K562 (cell line): ENCODE results near the gene ZC3H7B. TPM values are rescaled to one million over a fixed set of nuclear protein-coding genes. Genes with fewer than 3 reads are reported as not detected.
A peak's percentile ranks its signal among the peaks of the same experiment; 100 is the strongest.

ENCODE experiments used
- ATAC-seq: fragments of 200-7000 bp; cut with Tn5 transposase; 3 replicates; pipeline ENCODE4 v1.9.1; 2020; ENCODE audit warnings: moderate library complexity
- BruUV-seq: library from RNA; stranded (reverse); fragments of 400-500 nt; replicated peaks from 2 replicates; lab custom pipeline; 2021; lab: Mats Ljungman, UMichigan
- CTCF ChIA-PET: fragments of 300-600 bp; formaldehyde crosslinking; extraction: SDS; loops from one replicate; lab custom pipeline; 2021; ENCODE audit warnings: low intra/inter-chr PET ratio; lab: Yijun Ruan, JAX
- POLR2A ChIA-PET: fragments of 300-600, 350-650 bp; sonication (Branson Sonifier 250); formaldehyde crosslinking; extraction: SDS; loops from one replicate; lab custom pipeline; 2021; ENCODE audit warnings: antibody characterized with exemption, inconsistent platforms; lab: Yijun Ruan, JAX
- DNase-seq, 4 experiments: peaks; one replicate each; pipeline versions ENCODE4 v3.0.0 to v3.0.0-alpha.2; 2011 to 2018; ENCODE audit warnings: low spot score in 3 of 4, mixed read lengths in 3 of 4; ENCODE audit errors: extremely low read depth in 1 of 4
- FAIRE-seq: peaks from 2 replicates; lab custom pipeline; 2011; peaks lifted over from hg19 to GRCh38; lab: Jason Lieb, UNC
- H2AFZ ChIP-seq: 2 replicates; pipeline ENCODE4 v1.6.0; 2011; ENCODE audit warnings: low read depth, low read length, control low read depth, inconsistent platforms
- H3K27ac ChIP-seq: fragments of 200-600 bp; 3 replicates; pipeline ENCODE4 v1.8.0; 2011; ENCODE audit warnings: low read depth, mild to moderate bottlenecking, control low read depth, inconsistent platforms, low read length, moderate library complexity, mixed read lengths; ENCODE audit errors: extremely low read depth
- H3K27me3 ChIP-seq, 2 experiments: fragments of 300-600 bp in 1 of 2; 2 replicates in 1 of 2; 3 replicates in 1 of 2; pipeline versions ENCODE4 v1.6.0 to v1.8.0; 2011; ENCODE audit warnings: inconsistent platforms in 2 of 2, low read length in 2 of 2, mild to moderate bottlenecking in 1 of 2, mixed read lengths in 1 of 2, moderate library complexity in 1 of 2; ENCODE audit not compliant: control insufficient read depth in 2 of 2, insufficient read depth in 2 of 2
- H3K36me3 ChIP-seq: fragments of 300-600 bp; 3 replicates; pipeline ENCODE4 v1.8.0; 2011; ENCODE audit warnings: mild to moderate bottlenecking, low read length, inconsistent platforms; ENCODE audit not compliant: control insufficient read depth, insufficient read depth
- H3K4me1 ChIP-seq, 2 experiments: fragments of 200-600 bp in 1 of 2; replicated peaks in 1 of 2; 2 replicates in 1 of 2; 3 replicates in 1 of 2; pipeline versions ENCODE4 v1.5.1 to v1.8.0; 2011; ENCODE audit warnings: inconsistent platforms in 2 of 2, low read length in 2 of 2, mild to moderate bottlenecking in 1 of 2, mixed read lengths in 1 of 2, moderate library complexity in 1 of 2; ENCODE audit not compliant: control insufficient read depth in 2 of 2, insufficient read depth in 2 of 2
- H3K4me2 ChIP-seq: 2 replicates; pipeline ENCODE4 v1.6.1; 2011; ENCODE audit warnings: low read length, control low read depth, inconsistent platforms, mixed read lengths; ENCODE audit not compliant: insufficient read depth
- H3K4me3 ChIP-seq: fragments of 200-600 bp; sonication (generic), shearing (Covaris generic); 2 replicates; pipeline ENCODE4 v1.5.1; 2016; ENCODE audit warnings: control low read depth, inconsistent platforms
- H3K79me2 ChIP-seq: fragments of 200-600 bp; 3 replicates; pipeline ENCODE4 v1.8.0; 2011; ENCODE audit warnings: low read length, inconsistent platforms; ENCODE audit not compliant: control insufficient read depth, insufficient read depth
- H3K9ac ChIP-seq, 2 experiments: 2 replicates each; pipeline versions ENCODE4 v1.6.0 to v1.6.1; 2011; ENCODE audit warnings: low read depth in 2 of 2, low read length in 2 of 2, control low read depth in 1 of 2, inconsistent platforms in 1 of 2, mild to moderate bottlenecking in 1 of 2, mixed read lengths in 1 of 2; ENCODE audit not compliant: insufficient read depth in 1 of 2
- H3K9me1 ChIP-seq: one replicate; pipeline ENCODE4 v1.6.0; 2011; ENCODE audit warnings: inconsistent platforms, mild to moderate bottlenecking, low read length, moderate library complexity; ENCODE audit not compliant: control insufficient read depth, insufficient read depth
- H3K9me3 ChIP-seq: replicated peaks from 2 replicates; pipeline ENCODE4 v1.5.1; 2011; ENCODE audit warnings: low read depth, low read length, inconsistent platforms; ENCODE audit not compliant: control insufficient read depth, insufficient read depth
- H4K20me1 ChIP-seq: replicated peaks from 2 replicates; pipeline ENCODE4 v1.6.1; 2011; ENCODE audit warnings: low read length, inconsistent platforms, mixed read lengths; ENCODE audit not compliant: control insufficient read depth, insufficient read depth
- C11orf30 ChIP-seq: fragments of 450-650 bp; IDR thresholded peaks from 2 replicates; pipeline ENCODE4 v1.6.1; 2016; ENCODE audit warnings: low read depth, mild to moderate bottlenecking
- CBFA2T2 ChIP-seq: fragments of 450-650 bp; conservative IDR thresholded peaks from 2 replicates; pipeline ENCODE4 v1.6.1; 2017; ENCODE audit warnings: mild to moderate bottlenecking
- CBFA2T3 ChIP-seq: fragments of 450-650 bp; IDR thresholded peaks from 2 replicates; pipeline ENCODE4 v1.6.1; 2017
- DPF2 ChIP-seq: fragments of 450-650 bp; IDR thresholded peaks from 2 replicates; pipeline ENCODE4 v1.6.1; 2016
- EP300 ChIP-seq: IDR thresholded peaks from 2 replicates; pipeline ENCODE4 v1.6.1; 2012; ENCODE audit warnings: low read length, improper control_type of control experiment
- ETS2 ChIP-seq: IDR thresholded peaks from 2 replicates; pipeline ENCODE4 v1.6.1; 2016; ENCODE audit warnings: borderline replicate concordance, missing genetic modification characterization, mild to moderate bottlenecking, moderate library complexity, missing compliant biosample characterization; ENCODE audit not compliant: poor library complexity, severe bottlenecking
- FOXM1 ChIP-seq, 2 experiments: fragments of 450-650 bp in 1 of 2; sonication (generic) in 1 of 2; formaldehyde crosslinking in 1 of 2; IDR thresholded peaks; 2 replicates each; pipeline versions ENCODE4 v1.6.1 to v1.9.0; 2017 to 2022; ENCODE audit warnings: low read depth in 2 of 2, mild to moderate bottlenecking in 2 of 2, missing genetic modification reagents in 1 of 2, moderate library complexity in 1 of 2
- GABPB2 ChIP-seq: fragments of 250-450 bp; sonication (Bioruptor Pico); conservative IDR thresholded peaks from 2 replicates; pipeline ENCODE4 v1.5.1; 2021; ENCODE audit warnings: mild to moderate bottlenecking
- GMEB1 ChIP-seq: fragments of 250-450 bp; sonication (Bioruptor Pico); IDR thresholded peaks from 2 replicates; pipeline ENCODE4 v1.4.0; 2020; ENCODE audit warnings: mild to moderate bottlenecking
- JUN ChIP-seq, 2 experiments: sonication (generic) in 1 of 2; formaldehyde crosslinking in 1 of 2; IDR thresholded peaks; 2 replicates each; pipeline versions ENCODE4 v1.6.1 to v1.8.0; 2012 to 2022; ENCODE audit warnings: borderline replicate concordance in 2 of 2, mild to moderate bottlenecking in 2 of 2, improper control_type of control experiment in 1 of 2, low read depth in 1 of 2, low read length in 1 of 2, missing genetic modification reagents in 1 of 2
- JUND ChIP-seq, 2 experiments: IDR thresholded peaks; 2 replicates in 1 of 2; 3 replicates in 1 of 2; pipeline ENCODE4 v1.6.1; 2011; ENCODE audit warnings: borderline replicate concordance in 2 of 2, low read depth in 2 of 2, low read length in 2 of 2, improper control_type of control experiment in 1 of 2, missing biosample characterization in 1 of 2, missing genetic modification characterization in 1 of 2, missing genetic modification reagents in 1 of 2
- KDM1A ChIP-seq, 2 experiments: fragments of 450-650 bp; IDR thresholded peaks; 2 replicates each; pipeline ENCODE4 v1.6.1; 2016; ENCODE audit warnings: mild to moderate bottlenecking in 2 of 2
- MBD2 ChIP-seq: sonication (generic); IDR thresholded peaks from 2 replicates; pipeline ENCODE4 v1.6.1; 2016; ENCODE audit warnings: low read depth, borderline replicate concordance
- POLR2AphosphoS5 ChIP-seq: IDR thresholded peaks from 2 replicates; pipeline ENCODE4 v1.6.1; 2011; ENCODE audit warnings: mild to moderate bottlenecking, low read depth, low read length, moderate library complexity; ENCODE audit not compliant: control insufficient read depth, insufficient read depth
- RCOR1 ChIP-seq, 2 experiments: IDR thresholded peaks; 2 replicates each; pipeline ENCODE4 v1.6.1; 2012; ENCODE audit warnings: low read depth in 2 of 2, low read length in 2 of 2, borderline replicate concordance in 1 of 2, improper control_type of control experiment in 1 of 2
- SIRT6 ChIP-seq: IDR thresholded peaks from one replicate; pipeline ENCODE4 v1.6.1; 2012; ENCODE audit warnings: low read depth, mild to moderate bottlenecking, control low read depth, inconsistent platforms, low read length, moderate library complexity
- SMARCE1 ChIP-seq: fragments of 450-650 bp; IDR thresholded peaks from 2 replicates; pipeline ENCODE4 v1.7.1; 2016; ENCODE audit warnings: mild to moderate bottlenecking
- TEAD4 ChIP-seq, 2 experiments: sonication (generic) in 1 of 2; formaldehyde crosslinking in 1 of 2; IDR thresholded peaks; 2 replicates each; pipeline versions ENCODE4 v1.6.1 to v1.8.0; 2012 to 2022; ENCODE audit warnings: borderline replicate concordance in 1 of 2, inconsistent platforms in 1 of 2, low read length in 1 of 2, mild to moderate bottlenecking in 1 of 2, missing genetic modification reagents in 1 of 2
- ZEB2 ChIP-seq: fragments of 450-650 bp; IDR thresholded peaks from 2 replicates; pipeline ENCODE4 v1.6.1; 2016
- WGBS: fragments of 100-300 bp; shearing (Covaris generic); methylation state at CpG from one replicate; pipeline ENCODE4 v1.1.6; 2016; ENCODE audit warnings: low coverage, mixed read lengths; ENCODE audit not compliant: insufficient coverage; ENCODE audit errors: missing lambda C conversion rate; 5-methylcytosine and 5-hydroxymethylcytosine counted together
- in situ Hi-C: fragments of 300-500 bp; cut with MboI; formaldehyde crosslinking; loops from 4 replicates; pipeline ENCODE4 v1.15.0; 2018; ENCODE audit warnings: inconsistent platforms, mixed read lengths
- intact Hi-C: fragments of 100-400 bp; cut with micrococcal nuclease; formaldehyde crosslinking; loops from 2 replicates; pipeline ENCODE4 v1.14.2; 2022
- polyA plus RNA-seq, 8 experiments: library from polyadenylated mRNA; depleted of rRNA in 4 of 8; stranded (reverse) in 5 of 8; unstranded in 3 of 8; fragments of >200 nt; fragmentation: Nextera tagmentation in 2 of 8; fragmentation: Illumina TruSeq in 1 of 8; extraction: Ambion mirVana in 2 of 8; extraction: Trizol in 1 of 8; gene quantifications; 2 replicates each; pipeline versions ENCODE4 v1.2.1 to v1.2.3, GENCODE V29; 2011 to 2014; ENCODE audit warnings: inconsistent platforms in 1 of 8, missing spikeins in 1 of 8
- total RNA-seq, 7 experiments: library from RNA; depleted of rRNA in 6 of 7; stranded (reverse); fragments of >200 nt in 6 of 7; fragmentation: Illumina TruSeq in 2 of 7; extraction: Trizol in 2 of 7; gene quantifications; 2 replicates each; pipeline versions ENCODE4 v1.2.1 to v1.2.3, GENCODE V29; 2011 to 2021; ENCODE audit warnings: low replicate concordance in 1 of 7
- TF ChIP-seq, protein P1 (sequence below): sonication (generic); formaldehyde crosslinking; IDR thresholded peaks from 2 replicates; pipeline ENCODE4 v1.8.0; 2022; ENCODE audit warnings: mild to moderate bottlenecking, low read depth, missing genetic modification reagents

The ZC3H7B gene
- total and polyA plus RNA-seq, 9 of the 15 experiments (the other 6 are each of a cell fraction or from before 2014, with no cell fraction given), result 0.07 to 49.8 (median 26.8) TPM

DNA sequence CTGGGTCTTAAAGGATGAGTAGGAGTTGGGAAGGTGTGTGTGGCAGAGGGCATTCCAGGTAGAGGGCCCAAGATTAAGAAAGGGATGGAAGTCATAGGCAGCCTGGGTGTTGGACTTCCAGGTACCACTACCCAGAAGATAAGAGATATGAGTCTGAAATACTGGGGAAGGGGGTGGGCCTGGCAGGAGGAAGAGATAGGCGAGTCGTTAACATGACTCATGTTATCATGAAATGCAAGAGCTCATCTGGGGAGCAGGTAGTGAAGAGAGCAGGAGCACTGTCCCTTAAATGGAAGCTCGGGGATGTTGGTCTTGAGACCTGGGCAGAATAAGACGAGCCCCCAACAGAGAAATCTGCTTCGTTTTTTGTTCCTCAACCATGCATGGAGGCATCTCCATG, 10.2 kb downstream of the ZC3H7B start:
- DNase-seq (peak; percentile 66 to 72 (median 70)), FAIRE-seq (peak; percentile 79), ATAC-seq (peak; percentile 75)
- intact Hi-C loops (no loop called here), in situ Hi-C loops (no loop called here)
- peaks cover 33% of the 10 kb centered on the region for H3K36me3 ChIP-seq
- CTCF ChIA-PET, result no interaction called here
- no peak overlapping the region for H3K4me3 ChIP-seq
- no peaks in the 10 kb centered on the region for H3K27me3 ChIP-seq
- H3K27ac ChIP-seq, result peak overlapping the region; percentile 54; the same call in 2 of the 3 replicates
- no peaks in the 10 kb centered on the region for H3K9me1 ChIP-seq
- no TSS peak for BruUV-seq
- no peaks in the 10 kb centered on the region for H3K9me3 ChIP-seq
- H3K9ac ChIP-seq, result no peak overlapping the region
- H3K4me2 ChIP-seq, result peak overlapping the region; percentile 63
- POLR2A ChIA-PET, result interaction anchor here (0.5 to 1.2 kb wide), 5 partner anchors 8 to 377 kb away, joined by 3 to 6 read pairs (median 4); partner anchors contain the start of genes SNU13 and ZC3H7B
- H3K4me1 ChIP-seq, result peaks cover 24 to 35% of the 10 kb centered on the region in 2 experiments; a peak in 4 of 5 replicates
- H3K79me2 ChIP-seq, result peaks cover 78% of the 10 kb centered on the region
- WGBS, result 6% methylated on average over 3 of the region's 5 CpGs
- H2AFZ ChIP-seq, result no peak overlapping the region
- no peaks in the 10 kb centered on the region for H4K20me1 ChIP-seq
- no peak for TF ChIP-seq FOXM1 (IDR thresholded peaks at IDR 0.05; ENCODE audit: low read depth)
- no peak for TF ChIP-seq FOXM1 (CRISPR knock-in tag; IDR thresholded peaks at IDR 0.05; ENCODE audit: low read depth)
- TF ChIP-seq, protein P1, sequence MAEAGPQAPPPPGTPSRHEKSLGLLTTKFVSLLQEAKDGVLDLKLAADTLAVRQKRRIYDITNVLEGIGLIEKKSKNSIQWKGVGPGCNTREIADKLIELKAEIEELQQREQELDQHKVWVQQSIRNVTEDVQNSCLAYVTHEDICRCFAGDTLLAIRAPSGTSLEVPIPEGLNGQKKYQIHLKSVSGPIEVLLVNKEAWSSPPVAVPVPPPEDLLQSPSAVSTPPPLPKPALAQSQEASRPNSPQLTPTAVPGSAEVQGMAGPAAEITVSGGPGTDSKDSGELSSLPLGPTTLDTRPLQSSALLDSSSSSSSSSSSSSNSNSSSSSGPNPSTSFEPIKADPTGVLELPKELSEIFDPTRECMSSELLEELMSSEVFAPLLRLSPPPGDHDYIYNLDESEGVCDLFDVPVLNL (CRISPR knock-in tag), result no peak
- peak; percentile 86 for TF ChIP-seq EP300
- TF ChIP-seq MBD2, result 0 out of 2 replicates have a peak, but pooled peaks have one; percentile 34
- TF ChIP-seq JUN (IDR thresholded peaks at IDR 0.05; ENCODE audit: borderline replicate concordance, low read depth, low read length), result peak; percentile 31; the same call in 1 of the 2 replicates
- TF ChIP-seq JUN (CRISPR knock-in tag; IDR thresholded peaks at IDR 0.05; ENCODE audit: borderline replicate concordance), result no peak
- peak; percentile 90 for TF ChIP-seq JUND (IDR thresholded peaks at IDR 0.05; ENCODE audit: borderline replicate concordance, low read depth, low read length)
- peak; percentile 91; the same call in 1 of the 3 replicates for TF ChIP-seq JUND (tag; IDR thresholded peaks at IDR 0.05; ENCODE audit: borderline replicate concordance, low read depth, low read length)
- TF ChIP-seq SMARCE1, result peak; percentile 79; the same call in 1 of the 2 replicates
- TF ChIP-seq TEAD4 (IDR thresholded peaks at IDR 0.05; ENCODE audit: low read length), result peak; percentile 58; the same call in 1 of the 2 replicates
- no peak for TF ChIP-seq TEAD4 (CRISPR knock-in tag; IDR thresholded peaks at IDR 0.05; ENCODE audit: borderline replicate concordance)
- TF ChIP-seq DPF2, result peak; percentile 89
- 0 out of 4 replicates have a peak, but pooled peaks of 1 of the 2 experiments have one; percentile 30 for TF ChIP-seq RCOR1 (IDR thresholded peaks at IDR 0.05; ENCODE audit: borderline replicate concordance in 1 of 2, low read depth in 2 of 2, low read length in 2 of 2)
- peak; percentile 4; the same call in 1 of the 2 replicates for TF ChIP-seq C11orf30
- TF ChIP-seq ETS2 (tag), result no peak
- peak; percentile 85 for TF ChIP-seq CBFA2T3
- no peak for TF ChIP-seq GABPB2 (CRISPR knock-in tag)
- TF ChIP-seq POLR2AphosphoS5, result peak; percentile 40; the same call in 1 of the 2 replicates
- peak; percentile 56 for TF ChIP-seq CBFA2T2
- TF ChIP-seq GMEB1 (CRISPR knock-in tag), result no peak
- peak; percentile 23 to 47; a peak in 1 of 4 replicates for TF ChIP-seq KDM1A (IDR thresholded peaks at IDR 0.05)
- no peak for TF ChIP-seq SIRT6
- peak; percentile 88 for TF ChIP-seq ZEB2
